ENCODE data around the gene ABCC8.

The ABCC8 gene

GRCh38 chr11:17384002-17384511, 92.6 kb downstream of the ABCC8 start:
- peak; percentile 58 for DNase-seq

GRCh38 chr11:17383461-17383860, 93.2 kb downstream of the ABCC8 start:
- DNase-seq = no peak

GRCh38 chr11:17382046-17382728, 94.5 kb downstream of the ABCC8 start:
- DNase-seq = no peak

- DNase-seq = no peak
Observed at GRCh38 chr11:17381156-17381555, 95.5 kb downstream of the ABCC8 start.

GRCh38 chr11:17379383-17380180, 97.1 kb downstream of the ABCC8 start:
- DNase-seq = no peak

GRCh38 chr11:17378655-17379054, 98.0 kb downstream of the ABCC8 start:
- DNase-seq = no peak

- no peak for DNase-seq
Observed at GRCh38 chr11:17376493-17376892, 100.2 kb downstream of the ABCC8 start.

GRCh38 chr11:17375547-17375946, 101.1 kb downstream of the ABCC8 start:
- no peak for DNase-seq

GRCh38 chr11:17371614-17372013, 105.0 kb downstream of the ABCC8 start:
- DNase-seq = no peak

- DNase-seq = no peak
Observed at GRCh38 chr11:17369684-17370243, 106.9 kb downstream of the ABCC8 start.

GRCh38 chr11:17369094-17369493, 107.6 kb downstream of the ABCC8 start:
- no peak for DNase-seq

- no peak for DNase-seq
Observed at GRCh38 chr11:17368551-17368950, 108.1 kb downstream of the ABCC8 start.

- DNase-seq = no peak
Observed at GRCh38 chr11:17366495-17366894, 110.2 kb downstream of the ABCC8 start.

- peak; percentile 67 for DNase-seq
Observed at GRCh38 chr11:17354601-17354991, 122.0 kb downstream of the ABCC8 start.

GRCh38 chr11:17353821-17354600, 122.6 kb downstream of the ABCC8 start:
- DNase-seq = no peak

- peak; percentile 58 for DNase-seq
Observed at GRCh38 chr11:17352950-17353820, 123.5 kb downstream of the ABCC8 start.

GRCh38 chr11:17351510-17352176, 125.0 kb downstream of the ABCC8 start, which contains the start of gene NCR3LG1:
NCR3LG1 (plus strand) TSS chr11:17351800; CDS start chr11:17351970, 170 bp downstream.
- DNase-seq = peak; percentile 53

GRCh38 chr11:17351172-17351509, 125.5 kb downstream of the ABCC8 start:
- DNase-seq = no peak

- no peak for DNase-seq
Observed at GRCh38 chr11:17350455-17351171, 126.0 kb downstream of the ABCC8 start.

GRCh38 chr11:17347676-17348075, 129.0 kb downstream of the ABCC8 start:
- DNase-seq = no peak

- no peak for DNase-seq
Observed at GRCh38 chr11:17343907-17344306, 132.7 kb downstream of the ABCC8 start.

Measured in activated T-cell treated with anti-CD3 and anti-CD28 coated beads for 4 hours (primary cell).